TTC549 (cell line): ENCODE data around the gene STAMBP.

Experiments
- FAIRE-seq: peaks from 2 replicates; lab custom pipeline; 2012; peaks lifted over from hg19 to GRCh38; lab: Jason Lieb, UNC

STAMBP gene

GRCh38 chr2:73908689-73909652 lies 80.2 kb downstream of the STAMBP start:
- FAIRE-seq = no peak

- no peak for FAIRE-seq
Measured at GRCh38 chr2:73910873-73911547, 82.2 kb downstream of the STAMBP start.

- FAIRE-seq = no peak
Measured at GRCh38 chr2:73911548-73912208, 82.9 kb downstream of the STAMBP start.

DNA sequence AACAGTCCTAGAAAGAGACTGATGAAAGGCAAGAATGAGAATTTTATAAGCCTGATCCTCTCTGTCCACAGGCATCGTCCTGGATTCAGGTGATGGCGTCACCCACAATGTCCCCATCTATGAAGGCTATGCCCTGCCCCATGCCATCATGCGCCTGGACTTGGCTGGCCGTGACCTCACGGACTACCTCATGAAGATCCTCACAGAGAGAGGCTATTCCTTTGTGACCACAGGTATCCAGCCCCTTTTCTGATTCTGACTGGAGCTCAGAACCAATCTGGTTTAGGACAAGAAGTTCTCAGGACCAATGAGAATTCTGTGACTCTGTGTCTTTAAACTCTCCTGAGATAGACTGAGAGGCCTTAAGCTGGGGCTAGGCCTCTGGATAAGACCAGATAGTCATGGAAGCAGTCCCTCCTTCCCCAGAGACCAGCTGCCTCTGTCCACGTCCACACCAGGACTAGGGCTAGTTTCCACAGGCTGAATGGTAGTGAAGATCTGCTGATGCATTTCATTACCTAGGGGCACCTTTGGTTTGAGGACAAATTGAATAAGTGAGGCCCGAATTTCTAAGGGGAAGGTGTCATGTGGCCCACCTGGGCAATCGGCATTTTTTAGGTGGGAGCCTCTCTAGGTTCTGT lies 84.8 kb downstream of the STAMBP start:
- no peak for FAIRE-seq

GRCh38 chr2:73914667-73915066 lies 85.9 kb downstream of the STAMBP start:
- FAIRE-seq = no peak

GRCh38 chr2:73915437-73915993 lies 86.8 kb downstream of the STAMBP start:
- FAIRE-seq = no peak

DNA sequence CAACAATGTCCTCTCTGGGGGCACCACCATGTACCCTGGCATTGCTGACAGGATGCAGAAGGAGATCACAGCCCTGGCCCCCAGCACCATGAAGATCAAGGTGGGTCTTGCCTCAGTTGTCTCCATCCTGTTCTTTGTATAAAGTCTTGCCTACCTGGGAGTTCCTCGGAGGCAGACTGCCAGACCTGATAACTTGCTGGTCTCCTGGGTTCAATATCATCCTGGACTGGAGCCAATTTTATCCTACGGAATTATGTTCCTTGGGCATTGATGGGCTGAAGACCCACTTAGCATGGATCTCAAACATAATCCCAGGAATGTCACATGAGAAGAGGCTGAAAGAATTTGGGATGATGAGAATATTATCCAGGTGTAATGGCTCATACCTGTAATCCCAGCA lies 87.9 kb downstream of the STAMBP start:
- FAIRE-seq = no peak

DNA sequence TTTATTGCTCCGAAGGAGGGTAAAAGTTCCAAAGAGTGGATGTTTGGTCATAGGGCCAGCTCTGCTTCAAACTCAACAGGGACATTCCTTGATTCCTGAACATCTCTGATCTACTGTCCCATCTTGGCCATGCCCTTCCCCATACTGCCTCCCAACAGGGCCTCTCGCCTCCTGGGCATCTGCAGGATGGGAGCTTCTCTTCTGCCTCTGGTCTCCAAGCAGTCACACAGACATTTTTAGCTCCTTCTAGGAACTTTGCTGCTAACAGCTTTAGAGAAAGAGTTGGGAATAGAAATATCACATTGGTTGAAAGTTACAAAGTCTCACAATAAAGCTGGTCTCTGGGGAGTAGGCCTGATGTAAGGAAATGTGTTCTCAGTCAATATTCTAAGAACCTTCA lies 88.5 kb downstream of the STAMBP start:
- FAIRE-seq = no peak

DNA sequence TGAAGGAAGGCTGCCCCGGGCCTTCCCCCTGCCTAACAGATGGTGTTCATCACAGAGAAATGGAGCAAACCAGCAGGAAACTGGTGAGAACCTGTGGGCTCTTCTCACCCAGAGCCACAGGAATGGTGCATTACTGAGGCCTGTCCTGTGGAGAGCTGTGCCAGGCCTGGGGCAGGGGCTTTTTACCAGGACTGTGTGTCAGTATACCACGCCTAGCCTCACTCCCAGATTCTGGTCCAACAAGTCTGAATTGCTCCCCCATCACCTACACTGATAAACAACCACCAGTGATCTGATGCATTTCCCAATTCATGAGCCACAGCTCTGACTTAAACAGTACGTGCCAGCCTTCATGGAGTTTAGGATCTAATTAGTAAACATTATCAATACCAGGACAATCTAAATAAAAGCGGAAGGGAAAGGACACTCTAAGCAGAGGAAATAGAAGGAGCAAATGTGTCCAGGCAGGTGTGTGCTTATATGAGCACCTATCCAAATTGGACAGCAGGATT lies 89.0 kb downstream of the STAMBP start:
- FAIRE-seq = no peak

GRCh38 chr2:73918856-73919255 lies 90.1 kb downstream of the STAMBP start:
- no peak for FAIRE-seq

DNA sequence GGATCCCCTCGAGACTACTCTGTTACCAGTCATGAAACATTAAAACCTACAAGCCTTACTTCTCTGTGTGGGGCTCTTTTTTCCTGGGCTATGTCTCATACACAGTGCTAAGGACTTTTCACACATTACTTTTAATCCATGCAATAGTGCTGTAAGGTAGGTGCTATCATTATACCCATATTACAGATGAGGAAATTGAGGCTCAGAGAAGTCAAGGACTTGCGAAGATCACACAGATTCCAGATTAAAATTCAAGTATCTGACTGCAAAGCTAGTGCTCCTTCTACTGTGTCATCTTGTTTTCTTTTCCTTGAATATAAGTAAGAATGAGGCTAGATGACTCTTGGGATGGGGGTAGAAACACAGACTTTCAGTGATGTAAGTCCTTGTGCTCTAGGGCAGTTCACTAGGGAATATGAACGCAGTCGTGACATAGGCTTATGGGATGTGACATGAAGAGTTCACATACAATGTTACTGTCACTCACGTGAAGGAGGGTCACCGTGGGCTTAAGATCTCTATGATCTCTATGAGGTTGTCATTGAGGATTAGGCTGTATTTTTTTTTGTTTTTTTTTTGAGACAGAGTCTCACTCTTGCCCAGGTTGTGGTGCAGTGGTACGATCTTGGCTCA lies 91.0 kb downstream of the STAMBP start:
- FAIRE-seq = no peak

DNA sequence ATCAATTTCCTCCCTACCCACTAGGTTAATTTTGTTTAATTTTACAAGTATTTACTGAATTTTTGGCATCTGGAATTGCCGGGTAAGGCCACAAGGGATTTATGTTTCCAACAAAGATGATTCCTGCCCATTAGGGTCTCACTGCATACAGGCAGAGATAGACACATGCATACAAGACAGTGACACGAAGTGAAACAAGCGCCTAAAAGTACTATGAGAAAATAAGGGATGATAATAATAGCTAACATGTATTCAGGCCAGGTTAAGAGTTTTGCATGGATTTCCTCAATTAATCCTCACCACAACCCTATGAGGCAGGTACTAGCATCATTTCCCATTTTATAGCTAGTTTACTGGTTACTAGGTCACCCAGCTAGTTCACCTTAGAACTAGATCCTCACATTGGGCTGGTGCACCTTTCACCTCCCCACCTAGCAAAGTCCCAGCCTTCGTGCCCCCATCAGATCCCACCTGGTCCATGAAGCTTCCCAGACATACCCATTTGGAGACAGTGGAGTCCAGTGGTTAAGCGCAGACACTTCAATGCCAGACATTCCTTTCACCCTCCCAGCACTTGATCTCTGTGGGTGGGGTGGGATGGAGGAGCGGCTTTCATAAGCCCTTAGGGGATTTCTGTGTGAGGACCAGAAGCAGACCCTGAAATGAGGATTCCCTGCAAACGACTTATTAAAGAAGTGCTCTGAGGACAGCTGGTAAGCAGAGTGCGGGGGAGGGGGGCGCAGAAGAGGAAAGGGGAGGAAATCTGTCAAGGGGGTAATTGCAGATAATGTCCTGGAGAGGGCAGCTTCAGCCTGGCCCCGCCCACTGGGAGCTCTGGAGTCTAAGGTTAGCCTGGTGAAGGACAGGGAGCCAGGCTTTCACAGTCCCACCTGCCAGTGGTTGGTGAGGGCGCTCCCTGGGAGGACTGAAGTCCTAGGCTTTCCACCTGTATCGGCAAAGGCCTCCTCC lies 92.1 kb downstream of the STAMBP start:
- no peak for FAIRE-seq

GRCh38 chr2:73921581-73921980 lies 92.8 kb downstream of the STAMBP start:
- no peak for FAIRE-seq

GRCh38 chr2:73922681-73923080 lies 93.9 kb downstream of the STAMBP start:
- FAIRE-seq = no peak
